ENCODE data around the gene ZNF429.
"Not testable (repeated sequence)": the region's sequence is repeated elsewhere in the genome, so short reads cannot be mapped to it uniquely, and the experiment has no call there.

ZNF429 gene

DNA sequence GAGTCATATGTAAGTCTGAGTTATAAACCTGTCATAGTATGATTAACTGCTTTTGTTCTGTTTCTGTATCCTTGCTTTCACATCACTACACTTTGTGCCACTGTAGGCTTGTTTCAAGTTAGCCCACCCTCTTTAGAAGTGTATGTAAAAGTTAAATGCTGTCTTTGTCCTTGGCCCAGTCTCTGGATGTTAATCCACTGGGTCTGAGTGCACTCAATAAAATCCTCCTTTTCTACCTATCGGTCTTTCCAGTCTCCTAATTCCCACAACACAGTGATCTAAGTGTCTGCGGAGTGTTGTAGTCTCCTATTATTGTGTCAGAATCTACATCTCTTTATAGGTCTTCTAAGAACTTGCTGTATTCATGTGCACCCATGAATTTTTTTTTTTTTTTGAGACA lies 14.1 kb downstream of the ZNF429 start:
- DNase-seq = no peak

DNA sequence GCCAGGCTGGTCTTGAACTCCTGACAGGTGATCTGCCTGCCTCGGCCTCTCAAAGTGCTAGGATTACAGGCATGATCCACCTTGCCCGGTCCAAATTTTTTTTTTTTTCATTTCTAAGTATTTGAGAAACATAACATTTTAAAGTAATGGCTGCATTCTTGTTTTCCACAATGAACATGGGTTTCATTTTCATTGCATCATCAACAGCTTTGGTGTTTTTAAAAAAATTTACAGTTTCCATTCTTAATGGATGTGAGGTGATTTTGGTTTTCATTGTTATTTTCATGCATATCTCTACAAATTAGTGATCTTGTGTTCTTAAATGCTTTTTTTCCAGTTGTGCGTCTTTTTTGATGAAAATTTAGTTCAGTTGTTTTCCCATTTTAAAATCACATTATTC lies 27.5 kb downstream of the ZNF429 start:
- DNase-seq = no peak

DNA sequence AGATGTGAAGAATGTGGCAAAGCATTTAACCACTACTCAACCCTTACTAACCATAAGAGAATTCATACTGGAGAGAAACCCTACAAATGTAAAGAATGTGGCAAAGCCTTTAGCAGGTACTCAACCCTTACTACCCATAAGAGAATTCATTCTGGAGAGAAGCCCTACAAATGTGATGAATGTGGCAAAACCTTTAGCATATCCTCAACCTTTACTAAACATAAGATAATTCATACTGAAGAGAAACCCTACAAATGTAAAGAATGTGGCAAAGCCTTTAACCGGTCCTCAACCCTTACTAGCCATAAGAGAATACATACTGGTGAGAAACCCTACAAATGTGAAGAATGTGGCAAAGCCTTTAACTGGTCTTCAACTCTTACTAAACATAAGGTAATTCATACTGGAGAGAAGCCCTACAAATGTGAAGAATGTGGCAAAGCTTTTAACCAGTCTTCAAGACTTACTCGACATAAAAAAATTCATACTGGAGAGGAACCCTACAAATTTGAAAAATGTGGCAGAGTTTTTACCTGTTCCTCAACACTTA lies 31.4 kb downstream of the ZNF429 start:
- not testable (repeated sequence) for DNase-seq

DNA sequence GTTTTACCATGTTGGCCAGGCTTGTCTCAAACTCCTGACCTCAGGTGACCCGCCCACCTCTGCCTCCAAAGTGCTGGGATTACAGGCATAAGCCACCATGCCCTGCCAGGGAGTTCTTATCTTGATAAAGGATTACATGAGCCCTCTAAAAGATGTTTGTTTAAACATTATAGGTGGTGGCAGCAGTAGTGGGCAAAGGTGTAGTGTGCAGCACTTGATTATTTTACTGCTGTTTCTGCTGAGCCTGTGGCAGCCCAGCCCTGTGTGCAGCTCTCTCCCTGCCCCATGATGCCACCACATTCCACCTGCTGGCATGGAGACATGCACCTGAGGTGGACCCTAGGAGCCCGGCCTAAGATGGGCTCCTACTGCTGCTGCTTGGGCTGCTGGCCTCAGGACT lies 54.0 kb downstream of the ZNF429 start:
- no peak for DNase-seq

DNA sequence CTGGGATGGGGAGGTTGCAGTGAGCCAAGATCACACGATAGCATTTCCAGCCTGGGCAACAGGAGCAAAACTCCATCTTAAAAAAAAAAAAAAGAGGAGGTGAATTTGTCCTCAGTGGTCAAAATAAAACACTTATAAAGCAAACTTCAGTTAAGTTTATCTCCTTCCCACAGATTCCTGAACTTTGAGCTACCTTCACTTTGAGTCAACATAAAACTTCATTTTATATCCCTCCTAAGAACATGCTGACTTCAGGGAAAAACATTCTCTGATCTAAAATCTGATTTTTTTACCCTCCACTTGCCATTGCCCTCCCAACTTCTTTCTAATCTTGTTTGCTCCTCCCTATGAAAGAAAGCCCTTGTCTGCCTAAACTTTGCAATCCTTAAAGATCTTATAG lies 59.0 kb downstream of the ZNF429 start:
- no peak for DNase-seq

DNA sequence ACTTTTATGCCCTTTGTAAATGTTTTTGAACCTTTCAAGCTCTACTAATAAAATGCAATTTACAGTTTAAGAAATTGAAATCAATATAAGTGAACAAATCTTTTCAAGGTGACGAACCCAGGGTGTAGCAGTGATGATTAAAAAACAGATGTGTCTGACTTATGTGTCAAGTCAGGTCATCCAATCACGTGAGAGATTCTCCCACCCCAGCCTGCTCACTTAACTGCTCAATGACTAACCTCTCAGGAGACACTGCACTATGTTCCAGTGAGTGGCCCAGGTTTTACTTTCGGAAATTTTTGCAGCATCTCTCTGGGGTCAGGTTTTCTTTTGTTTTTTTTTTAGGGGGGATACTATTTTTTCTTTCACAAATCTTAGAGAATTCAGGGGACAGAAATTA lies 60.7 kb downstream of the ZNF429 start:
- no peak for DNase-seq

DNA sequence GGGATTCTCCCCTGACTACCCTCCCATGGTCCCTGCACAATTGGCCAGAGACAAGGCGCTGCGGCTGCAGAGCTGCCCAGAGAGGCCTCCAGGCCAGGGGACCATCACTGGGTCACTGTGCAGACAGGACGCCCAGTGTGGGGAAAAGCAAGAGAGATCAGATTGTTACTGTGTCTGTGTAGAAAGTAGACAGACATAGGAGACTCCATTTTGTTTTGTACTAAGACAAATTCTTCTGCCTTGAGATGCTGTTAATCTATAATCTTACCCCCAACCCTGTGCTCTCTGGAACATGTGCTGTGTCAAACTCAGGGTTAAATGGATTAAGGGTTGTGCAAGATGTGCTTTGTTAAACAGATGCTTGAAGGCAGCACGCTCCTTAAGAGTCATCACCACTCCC lies 62.4 kb downstream of the ZNF429 start:
- DNase-seq = not testable (repeated sequence)

DNA sequence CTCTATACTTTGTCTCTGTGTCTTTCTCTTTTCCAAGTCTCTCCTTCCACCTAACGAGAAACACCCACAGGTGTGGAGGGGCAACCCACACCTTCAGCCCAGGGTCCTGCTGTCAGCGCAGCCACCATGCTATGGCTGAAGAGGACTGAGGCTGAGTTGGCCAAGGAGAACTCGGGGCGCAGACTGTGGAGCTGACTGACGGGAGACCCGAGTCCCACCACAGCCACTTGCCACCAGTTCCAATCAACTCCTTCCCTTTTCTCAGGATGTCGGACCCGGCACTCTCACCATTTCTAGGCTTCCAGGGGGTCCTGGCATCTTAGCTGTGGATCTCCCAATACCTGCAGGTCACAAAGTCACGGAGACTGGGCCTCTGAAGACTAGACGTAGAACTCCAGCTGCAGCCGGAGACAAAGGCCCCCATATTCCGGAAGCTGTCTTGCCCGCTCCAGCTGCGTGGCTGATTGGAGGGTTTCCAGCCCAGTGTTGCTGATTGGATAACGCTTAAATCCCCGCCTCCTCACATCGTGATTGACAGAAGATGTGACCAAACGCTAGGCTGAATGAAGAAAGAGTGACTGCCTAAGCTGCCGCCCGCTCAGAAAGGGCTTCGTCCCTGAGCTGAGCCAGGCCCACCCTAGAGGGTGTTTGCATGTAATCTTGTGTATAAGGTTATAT lies 63.6 kb downstream of the ZNF429 start:
- peak; percentile 85 for DNase-seq

DNA sequence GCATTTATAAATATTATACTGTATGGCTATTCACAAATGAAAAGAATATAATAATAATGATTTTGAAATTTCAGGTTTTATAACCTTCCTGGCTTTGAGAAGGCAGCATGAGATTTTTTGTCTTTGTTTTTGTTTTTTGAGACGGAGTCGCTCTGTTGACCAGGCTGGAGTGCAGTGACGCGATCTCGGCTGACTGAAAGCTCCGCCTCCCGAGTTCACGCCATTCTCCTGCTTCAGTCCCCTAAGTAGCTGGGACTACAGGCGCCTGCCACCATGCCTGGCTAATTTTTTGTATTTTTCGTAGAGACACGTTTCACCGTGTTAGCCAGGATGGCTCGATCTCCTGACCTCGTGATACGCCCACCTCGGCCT lies 64.1 kb downstream of the ZNF429 start:
- DNase-seq = peak; percentile 49

DNA sequence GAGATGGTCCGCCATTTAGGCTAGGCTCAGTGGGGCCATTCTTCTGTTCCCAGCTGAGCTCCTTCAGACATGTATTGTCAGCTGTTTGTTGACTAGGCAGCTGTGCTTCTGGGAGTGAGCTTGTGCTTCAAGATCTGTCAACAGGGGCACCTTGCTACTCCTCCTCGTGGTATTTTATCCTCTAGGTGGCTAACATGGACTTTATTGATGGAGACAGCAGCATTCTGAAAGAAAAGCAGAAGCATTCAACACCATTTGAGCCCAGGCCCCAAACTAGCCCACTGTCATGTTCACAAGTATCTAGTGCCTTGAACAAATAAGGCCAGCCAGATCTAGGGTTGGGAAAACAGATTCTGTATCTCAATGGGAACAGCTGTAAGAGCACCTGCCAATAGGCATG lies 65.9 kb downstream of the ZNF429 start:
- DNase-seq = no peak

DNA sequence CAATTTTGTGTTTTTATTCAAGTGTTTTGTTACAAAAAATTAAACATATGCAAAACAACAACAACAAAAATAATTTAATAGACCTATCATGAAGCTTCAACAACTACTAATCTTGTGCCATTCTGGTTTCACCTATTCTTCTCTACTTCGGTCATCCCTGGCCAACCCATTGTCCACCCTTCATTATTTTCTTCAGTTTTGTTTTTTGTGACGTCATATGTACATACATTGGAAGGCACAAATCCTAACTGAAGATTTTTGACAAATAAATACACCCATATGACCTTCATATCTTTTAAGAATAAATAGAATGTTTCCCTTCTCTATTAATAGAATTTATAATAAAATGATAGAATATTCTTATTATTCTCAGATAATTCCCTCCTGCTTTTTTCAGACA lies 69.2 kb downstream of the ZNF429 start:
- DNase-seq = no peak

DNA sequence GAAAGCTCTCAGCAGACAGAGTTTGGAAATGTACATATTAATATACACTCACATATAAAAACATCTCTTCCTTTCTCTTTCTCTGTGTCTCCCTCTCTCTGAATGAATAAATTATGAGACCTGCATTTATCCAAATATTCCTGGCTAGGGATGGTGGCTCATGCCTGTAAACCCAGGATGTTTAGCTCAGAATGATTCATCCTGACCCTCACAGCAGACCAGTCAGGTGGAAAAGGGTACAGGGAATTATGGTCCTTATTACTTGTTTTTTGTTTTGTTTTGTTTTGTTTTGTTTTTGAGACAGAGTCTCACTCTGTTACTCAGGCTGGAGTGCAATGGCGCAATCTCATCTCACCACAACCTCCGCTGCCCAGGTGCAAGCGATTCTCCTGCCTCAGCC lies 71.1 kb downstream of the ZNF429 start:
- no peak for DNase-seq

DNA sequence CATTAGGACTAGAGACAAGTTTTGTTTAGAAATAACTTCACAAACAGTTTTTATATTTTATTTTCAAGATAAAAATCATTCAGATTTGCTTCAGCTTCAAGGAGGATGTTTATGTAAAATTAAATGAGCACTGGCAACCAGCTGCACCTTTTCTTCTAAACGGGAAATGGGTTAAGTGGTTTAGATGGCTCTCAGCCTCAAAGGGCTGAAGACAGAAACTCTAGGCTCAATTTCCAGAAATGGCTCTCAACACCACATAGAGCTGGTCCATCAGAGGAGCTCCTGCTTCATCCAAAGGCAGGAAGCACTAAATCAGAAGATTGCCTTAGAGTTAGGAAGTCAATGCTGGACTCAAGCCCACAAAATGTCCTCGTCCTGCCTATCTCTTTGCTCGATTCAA lies 74.7 kb downstream of the ZNF429 start:
- no peak for DNase-seq

DNA sequence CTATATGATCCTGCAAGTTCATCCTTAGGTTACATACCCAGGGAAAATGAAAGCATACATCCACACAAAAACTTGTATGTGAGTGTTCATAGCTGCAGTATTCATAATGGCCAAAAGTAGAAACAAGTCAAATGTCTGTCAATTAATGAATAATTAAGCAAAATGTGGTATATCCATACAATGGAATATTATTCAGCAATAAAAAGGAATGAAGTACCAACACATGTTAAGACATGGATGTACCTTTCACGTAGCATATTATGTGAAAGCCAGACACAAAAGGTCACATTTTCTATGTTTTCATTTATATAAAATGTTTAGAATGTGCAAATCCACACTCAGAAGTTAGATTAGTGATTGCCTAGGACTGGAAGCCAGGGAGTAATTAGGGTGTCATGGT lies 75.4 kb downstream of the ZNF429 start:
- no peak for DNase-seq

DNA sequence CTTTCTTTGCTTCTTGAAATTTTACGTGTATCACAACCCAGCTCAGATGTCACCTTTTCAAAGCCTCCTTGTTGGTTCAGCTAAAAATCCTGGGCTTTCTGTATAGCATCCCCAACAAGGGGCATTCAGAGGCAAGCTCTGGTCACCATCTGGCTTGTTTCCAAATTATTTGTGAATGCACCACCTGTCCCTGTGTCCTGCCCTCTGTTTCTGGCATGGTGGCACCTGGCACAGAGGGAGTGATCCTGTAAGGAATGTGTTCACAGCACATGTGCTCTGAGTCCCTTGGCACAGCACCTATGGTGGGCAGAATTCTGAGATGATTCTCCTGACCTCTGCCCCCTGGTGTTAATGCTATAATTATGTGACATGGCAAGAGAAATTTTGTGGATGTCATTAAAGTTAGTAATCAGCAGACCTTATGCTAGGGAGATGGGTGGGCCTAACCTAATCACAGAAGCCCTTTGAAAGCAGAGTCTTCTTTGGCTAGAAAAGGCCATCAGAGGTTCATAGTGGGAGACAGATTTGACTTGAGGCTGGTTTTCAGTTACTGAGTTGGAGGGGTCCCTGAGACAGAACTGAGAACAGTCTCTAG lies 76.3 kb downstream of the ZNF429 start:
- no peak for DNase-seq

DNA sequence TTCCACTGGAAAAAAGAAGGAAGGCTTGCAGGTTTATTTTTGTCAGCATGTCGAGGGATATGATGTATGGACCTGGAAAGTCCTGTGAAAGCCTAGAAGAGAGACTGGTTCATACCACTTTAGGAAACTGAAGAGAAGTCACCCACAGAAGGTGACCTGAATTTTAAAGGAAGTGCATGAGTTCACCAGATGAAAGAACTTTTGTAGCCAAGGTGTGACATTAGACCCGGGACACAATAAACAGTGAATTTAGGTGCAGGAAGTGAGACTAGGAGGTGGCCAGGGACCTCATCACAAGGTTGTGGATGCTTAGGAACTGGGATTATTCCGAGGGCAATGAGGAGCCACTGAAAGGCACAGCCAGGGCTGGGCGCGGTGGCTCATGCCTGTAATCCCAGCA lies 79.1 kb downstream of the ZNF429 start:
- DNase-seq = no peak

DNA sequence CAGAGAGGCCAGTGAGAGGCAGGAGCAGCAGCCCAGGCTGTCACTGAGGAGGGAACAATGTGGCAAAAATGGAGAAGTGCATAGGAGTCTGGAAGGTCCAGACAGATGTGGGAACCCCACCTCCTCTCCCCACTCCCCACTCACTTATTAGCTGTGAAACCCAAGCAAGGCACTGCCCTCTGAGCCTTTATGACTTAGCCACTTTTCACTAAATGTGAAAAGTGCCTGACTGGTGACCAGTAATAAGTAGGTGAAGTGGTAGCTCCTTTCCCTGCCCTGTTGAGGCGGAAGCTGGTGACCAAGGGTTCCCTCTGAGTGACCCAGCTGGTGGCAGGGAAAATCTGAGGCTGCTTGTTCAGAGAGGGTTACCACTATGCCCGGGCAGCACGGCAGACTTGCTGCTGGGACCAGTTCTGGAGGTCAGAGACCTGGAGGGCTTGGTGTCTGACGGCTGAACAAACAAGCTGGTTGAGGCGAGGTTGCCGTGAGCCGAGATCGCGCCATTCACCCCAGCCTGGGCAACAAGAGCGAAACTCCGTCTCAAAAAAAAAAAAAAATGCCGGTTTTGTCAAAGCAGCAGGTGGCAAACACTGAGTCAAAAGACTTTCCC lies 80.0 kb downstream of the ZNF429 start:
- no peak for DNase-seq

DNA sequence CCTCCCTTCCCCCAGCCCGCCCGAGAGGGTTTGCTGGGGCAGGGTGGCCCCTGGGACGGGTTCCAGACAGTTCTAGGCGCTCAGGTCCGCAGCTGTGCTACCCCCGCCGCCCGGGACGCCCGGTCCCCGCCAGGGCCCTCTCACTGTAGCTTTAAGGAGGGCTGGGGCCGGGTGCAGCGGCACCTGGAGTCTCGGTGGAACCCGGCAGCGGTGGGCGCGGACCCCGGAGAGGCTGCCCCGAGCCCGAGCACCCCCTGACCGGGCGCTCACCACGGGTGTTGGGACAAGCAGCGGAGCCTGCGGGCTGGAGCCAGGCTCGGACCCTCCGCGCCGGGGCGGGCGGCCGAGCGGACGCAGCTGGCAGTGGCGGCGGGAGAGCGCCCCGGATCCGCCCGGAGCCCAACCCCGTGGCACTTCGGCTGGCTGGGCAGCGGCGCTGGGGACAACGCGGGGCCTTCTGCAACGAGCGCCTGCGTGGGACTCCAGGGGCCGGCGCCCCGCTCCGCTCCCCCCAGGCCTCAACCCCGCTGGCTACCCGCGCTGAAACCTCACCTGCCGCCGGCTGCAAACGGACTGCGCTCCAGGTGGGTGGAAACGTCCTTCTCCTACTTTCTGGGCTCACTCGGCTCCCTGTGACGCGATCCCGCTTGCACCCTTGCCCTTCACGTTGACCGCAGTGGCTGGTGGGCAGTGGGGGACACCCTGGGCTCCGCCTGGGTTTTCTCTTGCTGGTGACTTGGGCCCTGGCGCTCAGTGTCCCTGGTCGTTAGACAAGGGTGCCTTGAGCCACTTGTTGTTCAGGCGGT lies 81.1 kb downstream of the ZNF429 start:
- DNase-seq = no peak

DNA sequence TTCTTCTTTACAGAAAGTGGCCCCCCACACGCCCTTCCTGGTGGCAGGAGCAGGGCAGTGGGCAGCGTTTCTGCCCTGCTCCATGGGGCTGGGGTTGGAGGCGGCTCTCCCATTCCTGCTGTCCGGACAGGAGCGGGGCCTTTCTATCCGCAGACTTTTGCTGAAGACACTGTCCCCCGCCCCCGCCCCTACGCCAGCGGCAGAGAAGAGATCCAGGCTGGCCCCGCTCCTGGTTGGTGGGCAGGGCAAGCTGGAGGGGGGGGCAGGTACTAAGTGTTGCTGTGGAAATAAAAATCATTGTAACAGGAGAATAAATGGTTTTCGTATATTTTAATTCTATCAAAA lies 81.7 kb downstream of the ZNF429 start:
- DNase-seq = no peak

DNA sequence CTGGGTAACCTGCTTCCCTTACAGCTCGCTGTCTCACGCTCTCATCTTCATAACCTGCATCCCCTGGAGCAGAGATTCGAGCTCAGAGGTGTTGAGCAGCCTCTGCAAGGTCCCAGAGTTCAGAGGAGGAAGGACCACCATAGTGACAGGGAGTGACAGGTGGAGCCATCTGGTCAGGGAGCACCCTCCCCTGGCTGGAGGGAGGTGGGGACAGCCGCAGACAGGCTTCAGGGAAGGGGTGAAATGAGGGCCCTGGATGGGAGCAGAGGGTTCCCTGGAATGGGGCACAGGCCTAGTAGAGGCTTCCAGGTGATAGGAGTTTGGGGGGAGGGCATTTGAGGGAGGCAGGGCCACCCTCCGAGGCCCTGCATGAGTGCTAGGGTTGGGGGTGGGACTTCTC lies 82.1 kb downstream of the ZNF429 start:
- no peak for DNase-seq

DNA sequence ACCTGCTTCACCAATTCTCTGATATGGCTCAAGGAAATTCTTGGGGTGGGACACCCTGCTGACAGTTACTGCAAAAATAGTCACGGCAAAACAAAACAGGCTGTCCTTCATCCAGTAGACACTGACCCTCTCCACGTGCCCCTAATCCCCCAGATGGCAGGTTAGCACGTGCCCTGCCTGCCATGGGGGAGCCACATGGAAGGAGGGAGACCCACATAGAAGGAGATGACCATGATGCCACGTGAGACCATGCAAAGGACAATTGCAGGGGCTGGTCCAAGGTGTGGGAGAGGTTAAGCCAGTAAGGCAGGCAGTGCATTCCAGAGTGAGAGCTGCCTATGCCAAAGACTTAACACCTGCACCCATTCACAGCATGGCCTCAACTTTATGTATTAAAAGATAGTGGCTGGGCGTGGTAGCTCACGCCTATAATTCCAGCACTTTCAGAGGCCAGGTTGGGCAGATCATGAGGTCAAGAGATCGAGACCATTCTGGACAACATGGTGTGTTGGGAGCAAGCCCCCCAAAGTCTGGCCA lies 82.7 kb downstream of the ZNF429 start:
- DNase-seq = no peak

DNA sequence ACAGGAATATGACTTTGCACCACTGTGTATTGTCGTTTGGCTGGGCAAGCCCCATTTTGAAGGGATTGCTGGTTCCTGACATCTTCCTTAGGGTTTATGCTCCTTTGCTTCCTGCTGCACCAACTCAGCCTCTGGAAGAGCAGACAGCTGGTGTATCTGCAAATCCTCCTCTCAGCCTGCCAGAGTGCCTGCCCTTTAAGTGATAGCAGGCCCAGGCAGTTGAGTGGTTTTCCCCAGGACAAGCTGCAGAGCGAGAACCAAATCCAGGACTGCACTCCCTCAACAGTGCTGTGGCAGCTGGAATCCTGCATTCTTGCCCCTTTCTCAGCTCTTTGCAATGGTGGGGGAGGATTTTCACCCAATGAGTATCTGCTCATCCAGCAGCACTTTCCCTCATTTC lies 85.5 kb downstream of the ZNF429 start:
- DNase-seq = no peak

DNA sequence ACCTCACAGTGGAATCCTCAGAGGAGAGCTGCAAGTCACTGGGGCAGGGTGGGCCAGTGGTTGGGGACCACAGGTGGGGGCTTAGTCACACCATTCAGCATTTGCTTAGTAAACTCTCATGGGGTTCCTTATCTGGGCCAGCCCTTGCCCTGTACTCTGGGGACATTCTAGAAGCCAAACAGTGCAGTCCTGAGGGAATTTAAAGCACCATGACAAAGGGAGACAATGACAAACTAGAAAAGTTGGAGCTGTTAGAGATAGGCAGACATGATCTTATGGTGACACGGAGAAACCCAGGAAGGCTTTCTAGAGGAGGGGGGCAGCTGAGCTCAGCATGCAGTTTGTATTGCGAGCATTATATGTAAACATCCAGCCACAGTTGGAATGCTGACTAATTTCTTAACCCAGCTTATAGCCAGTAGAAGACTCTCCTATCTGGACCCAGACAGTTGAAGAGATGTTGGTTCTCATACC lies 87.6 kb downstream of the ZNF429 start:
- no peak for DNase-seq

Data from activated CD4-positive, alpha-beta T cell treated with anti-CD3 and anti-CD28 coated beads for 1 hour (primary cell).